Colon (tissue), 2 donors: Measurements from ENCODE around the gene ATP6V0E1.

Experiments used
- FAIRE-seq: peaks from 2 replicates; lab custom pipeline; 2012; peaks lifted over from hg19 to GRCh38; lab: Jason Lieb, UNC
- donor health status: control.
- donor health status: control.

The ATP6V0E1 gene

GRCh38 chr5:172983542-172984243 is at the start of gene ATP6V0E1:
ATP6V0E1 (plus strand) TSS chr5:172983771; CDS start chr5:172983861, 90 bp downstream.
- no peak for FAIRE-seq

- FAIRE-seq = no peak
Observed at GRCh38 chr5:172935096-172935495, 48.5 kb upstream of the ATP6V0E1 start.

GRCh38 chr5:172936401-172936800 is 47.2 kb upstream of the ATP6V0E1 start:
- no peak for FAIRE-seq

GRCh38 chr5:172939071-172939470 is 44.5 kb upstream of the ATP6V0E1 start:
- no peak for FAIRE-seq

- no peak for FAIRE-seq
Observed at GRCh38 chr5:172939611-172940267, 43.8 kb upstream of the ATP6V0E1 start.

GRCh38 chr5:172940268-172941066 is 43.1 kb upstream of the ATP6V0E1 start:
- no peak for FAIRE-seq

GRCh38 chr5:172941067-172941516 is 42.5 kb upstream of the ATP6V0E1 start:
- FAIRE-seq = no peak

DNA sequence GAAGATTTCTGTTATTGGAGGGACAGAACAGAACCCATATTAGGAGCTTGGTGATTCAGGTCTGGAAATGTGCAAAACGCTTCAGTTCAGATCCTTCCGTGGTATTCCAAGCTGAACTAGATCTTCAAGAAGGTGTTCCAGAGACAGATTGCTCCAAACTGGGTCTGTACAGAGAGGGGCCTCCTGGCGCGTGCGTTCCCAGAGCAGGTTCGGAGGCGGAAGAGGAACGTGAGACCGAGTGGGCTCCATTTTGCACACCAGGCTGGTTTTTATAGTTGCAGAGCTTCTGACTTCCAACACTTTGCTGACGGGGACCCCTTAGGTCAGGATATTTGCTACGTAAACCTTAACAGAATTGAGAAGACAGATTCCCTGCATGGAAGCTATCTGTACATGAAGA is 41.0 kb upstream of the ATP6V0E1 start:
- no peak for FAIRE-seq

DNA sequence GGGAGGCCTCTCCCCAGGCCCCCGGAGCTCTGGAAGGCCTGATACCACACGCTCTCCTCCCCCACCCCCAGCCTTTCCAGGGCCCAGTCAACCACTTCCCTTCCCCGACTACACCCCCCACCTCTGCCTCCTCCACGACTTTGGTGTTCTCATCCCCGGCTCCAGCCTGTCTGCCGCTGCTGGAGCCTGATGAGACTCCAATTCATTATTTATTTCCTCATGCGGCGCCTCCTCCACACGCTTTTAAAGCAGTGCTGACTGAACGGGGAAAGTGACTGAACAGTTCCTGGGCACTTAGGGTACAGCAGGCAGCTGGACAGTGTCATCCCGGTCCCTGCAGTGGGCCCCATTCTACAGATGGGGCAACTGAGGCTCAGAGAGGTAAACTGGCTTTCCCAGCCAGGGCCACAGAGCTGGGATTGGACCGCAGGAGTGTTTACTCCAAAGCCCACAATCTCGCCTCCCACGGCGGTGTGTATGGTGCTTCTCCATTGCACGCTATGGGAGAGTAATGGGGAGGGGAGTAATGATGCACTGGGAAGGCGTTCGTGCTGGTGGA is 40.2 kb upstream of the ATP6V0E1 start:
- FAIRE-seq = no peak

DNA sequence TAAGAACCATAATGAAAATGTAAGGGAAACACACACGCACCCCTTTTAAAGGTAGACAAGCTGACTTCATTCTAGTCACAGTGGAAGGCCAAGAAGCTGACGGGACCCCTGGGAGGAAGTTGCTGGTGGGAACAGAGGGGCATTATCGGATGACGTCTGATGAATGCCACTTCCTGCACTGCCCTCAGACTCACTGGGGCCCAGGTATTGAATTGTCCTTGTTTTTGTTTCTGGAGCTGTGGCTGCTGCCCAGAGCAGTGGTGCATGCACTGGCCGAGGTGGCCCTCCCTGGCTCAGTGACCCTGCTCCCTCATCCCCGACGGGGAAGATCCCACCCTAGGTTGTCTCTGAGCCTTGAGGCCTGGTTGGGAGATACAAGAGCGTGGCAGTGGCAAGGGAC is 39.7 kb upstream of the ATP6V0E1 start:
- FAIRE-seq = no peak

DNA sequence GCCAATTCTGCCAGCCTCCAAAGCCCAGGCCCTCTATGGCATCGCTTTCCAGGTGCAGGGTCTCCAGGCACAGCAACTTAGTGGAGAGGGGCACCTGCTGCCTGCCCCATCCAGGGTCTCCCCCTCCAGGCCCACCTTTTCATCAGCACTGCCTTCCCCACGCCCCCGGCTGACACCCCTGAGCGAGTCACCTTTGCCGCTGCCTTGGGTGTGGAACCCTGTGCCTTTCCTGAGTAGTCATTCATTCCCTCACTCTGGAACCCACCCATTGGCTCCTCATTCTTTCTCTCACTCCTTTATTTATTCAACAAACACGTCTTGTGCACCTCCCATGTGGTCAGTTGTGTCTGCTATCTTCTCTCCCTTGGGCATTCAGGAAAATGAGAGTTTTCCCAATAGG is 38.8 kb upstream of the ATP6V0E1 start:
- no peak for FAIRE-seq

DNA sequence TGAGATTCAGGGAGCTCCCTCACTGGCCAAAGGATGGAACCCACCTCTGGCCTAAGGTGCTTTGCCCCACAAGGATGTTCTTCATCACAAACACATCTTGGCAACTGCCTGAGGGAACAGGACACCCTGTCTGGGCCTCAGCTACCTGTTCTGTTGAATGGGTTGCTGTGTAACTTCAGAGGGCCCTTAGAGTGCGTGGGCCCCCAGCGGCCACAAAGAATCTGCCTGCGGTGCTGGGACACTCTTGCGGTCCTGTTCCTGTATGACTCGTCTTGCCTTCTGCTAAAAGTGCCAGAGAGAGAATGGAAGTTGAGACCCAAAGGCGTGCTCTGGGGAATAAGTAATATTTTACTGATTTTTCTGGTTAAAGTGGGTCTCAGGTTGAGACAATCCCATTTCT is 38.4 kb upstream of the ATP6V0E1 start:
- FAIRE-seq = no peak

DNA sequence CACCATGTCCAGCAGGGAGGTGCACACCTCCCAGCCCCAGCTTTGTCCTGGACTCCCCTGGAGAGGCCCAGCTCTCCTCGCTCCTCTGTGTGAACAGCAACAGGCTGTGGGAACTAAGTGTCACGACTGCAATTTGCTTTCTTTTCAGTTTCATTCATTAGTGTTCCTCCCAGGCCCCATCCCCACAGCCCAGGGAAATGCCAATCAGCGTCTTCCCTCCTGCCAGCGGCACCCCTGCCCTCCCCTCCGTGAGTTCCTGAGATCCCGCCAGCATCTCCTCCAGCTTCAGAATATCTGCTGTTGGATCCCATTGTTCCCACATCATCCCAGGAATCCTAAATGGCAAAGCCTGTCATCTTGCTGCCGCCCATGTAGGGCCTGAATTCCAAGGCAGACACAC is 37.4 kb upstream of the ATP6V0E1 start:
- FAIRE-seq = no peak

DNA sequence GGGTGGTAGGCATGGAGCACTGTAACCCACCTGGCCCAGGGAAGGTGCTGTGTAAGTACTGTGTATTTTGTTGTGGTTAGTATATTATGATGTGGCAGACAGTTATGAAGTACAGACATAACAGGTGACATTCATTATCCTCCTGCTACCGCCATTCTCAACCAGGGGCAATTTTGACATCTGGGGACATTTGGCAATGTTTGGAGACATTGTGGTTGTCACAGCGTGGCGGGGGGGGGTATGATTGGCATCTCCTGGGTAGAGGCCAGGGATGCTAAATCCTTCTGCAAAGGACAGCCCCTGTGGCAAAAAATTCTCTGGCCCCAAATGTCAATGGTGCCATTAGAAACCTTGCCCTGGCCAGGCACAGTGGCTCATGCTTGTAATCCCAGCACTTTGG is 34.1 kb upstream of the ATP6V0E1 start:
- no peak for FAIRE-seq

DNA sequence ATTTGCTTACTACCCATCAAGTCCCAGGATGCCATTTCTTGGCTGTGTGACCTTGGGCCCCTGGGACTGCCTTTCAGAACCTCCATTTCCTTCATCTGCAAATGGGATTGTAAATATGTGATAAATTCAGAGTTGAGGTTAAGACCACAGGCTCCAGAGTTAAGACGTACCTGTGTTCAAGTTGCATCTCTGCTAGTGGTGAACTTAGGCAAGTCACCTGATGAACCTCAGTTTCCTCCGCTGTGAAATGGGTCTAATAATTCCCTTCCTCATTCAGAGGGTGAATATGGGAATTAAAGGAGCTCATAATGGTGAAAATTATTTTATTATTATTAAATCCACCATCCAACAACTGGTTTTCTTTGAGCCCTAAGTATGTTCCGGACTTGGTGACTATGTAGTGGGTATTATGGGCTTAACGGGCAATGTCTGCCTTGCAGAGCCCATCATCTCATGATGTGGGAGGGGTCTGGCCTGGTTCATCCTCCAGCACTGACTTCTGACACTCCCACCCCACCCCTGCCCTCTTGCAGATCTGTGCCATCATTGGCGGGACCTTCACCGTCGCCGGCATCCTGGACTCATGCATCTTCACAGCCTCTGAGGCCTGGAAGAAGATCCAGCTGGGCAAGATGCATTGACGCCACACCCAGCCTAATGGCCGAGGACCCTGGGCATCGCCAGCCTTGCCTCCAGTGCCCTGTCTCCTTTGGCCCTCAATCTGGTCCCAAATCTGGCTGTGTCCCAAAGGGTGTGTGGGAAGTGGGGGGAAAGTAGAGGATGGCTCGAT is 33.2 kb upstream of the ATP6V0E1 start:
- FAIRE-seq = no peak

- no peak for FAIRE-seq
Observed at GRCh38 chr5:172951371-172952033, 32.1 kb upstream of the ATP6V0E1 start.

GRCh38 chr5:172952034-172952511 is 31.5 kb upstream of the ATP6V0E1 start:
- FAIRE-seq = no peak

- no peak for FAIRE-seq
Observed at GRCh38 chr5:172953776-172954675, 29.5 kb upstream of the ATP6V0E1 start.

- FAIRE-seq = no peak
Observed at GRCh38 chr5:172954751-172955159, 28.8 kb upstream of the ATP6V0E1 start.

GRCh38 chr5:172956228-172956627 is 27.3 kb upstream of the ATP6V0E1 start:
- no peak for FAIRE-seq
